Spleen (tissue), 7 donors: ENCODE data around the gene PDPR.
"Not testable (repeated sequence)": the region's sequence is repeated elsewhere in the genome, so short reads cannot be mapped to it uniquely, and the experiment has no call there.

Source experiments
- CTCF ChIP-seq, 11 experiments: fragments of 200-600 bp in 7 of 11; fragments of 450-650 bp in 4 of 11; sonication (generic) in 4 of 11; IDR thresholded peaks in 8 of 11; conservative IDR thresholded peaks in 3 of 11; 1 replicate in 7 of 11; 2 replicates in 4 of 11; pipeline versions ENCODE4 v1.4.0 to v1.8.0; 2016 to 2021; ENCODE audit warnings: antibody characterized with exemption in 11 of 11, inconsistent platforms in 4 of 11, mild to moderate bottlenecking in 1 of 11
- POLR2A ChIP-seq, 3 donors: fragments of 450-650 bp; IDR thresholded peaks; one replicate each; pipeline ENCODE4 v1.5.1; 2017; ENCODE audit warnings: antibody characterized with exemption in 3 of 3, mild to moderate bottlenecking in 1 of 3
- POLR2AphosphoS5 ChIP-seq, 3 donors: sonication (generic); formaldehyde crosslinking; IDR thresholded peaks; one replicate each; pipeline ENCODE4 v1.5.1; 2017; ENCODE audit warnings: antibody characterized with exemption in 3 of 3
- donor health status: DM: no; HTN: no; CAD: no; lungs with moderate emphysema.
- donor health status: DM: no; HTN: no; CAD: no.
- donor health status: DM: no; HTN: no; CAD: no.

DNA sequence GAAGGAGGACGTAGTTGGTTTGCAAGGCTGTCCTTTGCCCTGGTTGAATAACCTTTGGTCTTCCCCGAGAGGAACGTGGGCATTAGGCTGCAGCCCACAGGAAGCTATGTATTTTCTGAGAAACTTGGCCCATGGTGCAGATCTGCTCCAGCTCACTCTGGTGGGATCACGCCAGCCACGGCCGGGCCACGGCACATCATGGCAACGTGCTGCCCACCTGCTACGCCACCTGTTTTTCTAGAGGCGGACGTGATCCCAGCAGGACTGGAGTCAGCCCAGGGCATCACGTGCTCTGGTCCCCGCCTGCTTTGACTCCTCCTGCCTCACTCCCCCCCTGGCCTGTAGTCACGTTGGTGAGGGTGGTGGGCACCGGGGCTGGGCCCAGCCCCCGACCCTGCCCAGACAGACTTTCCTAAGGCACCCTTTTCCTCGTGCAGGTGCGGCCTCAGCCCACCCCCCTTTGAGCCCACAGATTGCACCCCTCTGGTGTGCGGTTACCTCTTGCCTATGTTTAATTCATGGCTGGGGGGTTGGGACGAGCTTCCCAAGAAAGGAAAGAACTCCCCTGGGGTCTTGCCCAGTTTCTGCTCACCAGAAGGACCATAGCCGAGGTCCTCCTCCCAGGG lies 59.2 kb downstream of the PDPR start, which contains the start of gene CLEC18C:
- TF ChIP-seq CTCF (IDR thresholded peaks at IDR 0.05 in 8 of 11, conservative IDR thresholded peaks at IDR 0.05 in 3 of 11); POLR2AphosphoS5 (IDR thresholded peaks at IDR 0.05); POLR2A (IDR thresholded peaks at IDR 0.05): not testable (repeated sequence)
